NCI-H510A treated with DMSO at 0.1 percent for 48 hours (cell line): ENCODE measurements around the gene IMMT.

Experiments
- DNase-seq: peaks from one replicate; lab custom pipeline; 2025; lab: John Stamatoyannopoulos, UW

IMMT gene

DNA sequence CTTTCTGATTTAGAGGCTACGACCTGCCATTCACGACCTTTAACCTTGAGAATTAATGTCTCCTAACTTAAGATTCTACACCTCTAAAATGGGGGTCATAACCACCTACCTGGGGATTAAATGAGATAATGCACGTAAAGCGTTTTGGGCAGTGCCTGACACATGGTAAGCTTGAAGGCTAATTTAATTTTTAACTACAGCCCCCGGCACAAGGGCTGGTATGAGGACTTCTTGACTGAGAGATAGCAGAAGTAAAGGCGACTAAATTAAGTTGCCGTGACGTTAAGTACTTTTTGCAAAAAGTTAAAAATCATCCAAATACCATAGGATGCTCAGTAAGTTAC is 4.5 kb upstream of the IMMT start:
- DNase-seq: no peak

- DNase-seq: no peak
These were observed 636 bp upstream of the IMMT start for GRCh38 chr2:86195808-86196387.

GRCh38 chr2:86194751-86195054 is 559 bp downstream of the IMMT start:
- peak; percentile 95 for DNase-seq

- no peak for DNase-seq
These were observed 1.2 kb downstream of the IMMT start for GRCh38 chr2:86193901-86194567.

DNA sequence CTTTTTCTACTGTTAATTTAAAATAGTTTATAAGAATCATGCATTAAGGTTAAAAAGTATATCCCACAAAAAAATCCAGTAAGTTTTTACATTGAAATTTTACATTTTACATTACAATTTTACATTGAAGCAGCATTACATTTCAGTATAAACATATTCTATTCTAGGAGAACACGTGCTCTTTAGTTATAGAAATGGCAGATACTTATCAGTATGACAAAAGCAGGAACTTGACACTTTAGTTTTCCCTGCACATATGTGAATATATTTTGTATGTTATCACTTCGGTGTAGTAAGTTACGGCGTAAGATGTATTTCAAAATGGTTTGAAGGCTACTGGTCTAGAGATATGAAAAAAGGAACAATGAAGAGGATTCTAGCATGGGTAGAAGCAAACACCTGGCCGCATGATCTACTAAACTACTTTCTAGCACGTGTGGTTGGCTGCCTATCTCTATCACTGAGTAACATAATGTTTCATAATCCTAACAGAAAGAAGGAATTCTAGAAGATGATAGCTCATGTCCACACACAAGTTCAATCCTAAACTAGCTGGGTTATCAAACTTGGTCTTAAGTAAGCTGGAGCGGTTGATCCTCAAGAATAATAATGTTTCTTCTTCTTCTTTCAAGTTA is 5.4 kb downstream of the IMMT start:
- no peak for DNase-seq

- DNase-seq: no peak
These were observed 8.8 kb downstream of the IMMT start for GRCh38 chr2:86186431-86186830.

DNA sequence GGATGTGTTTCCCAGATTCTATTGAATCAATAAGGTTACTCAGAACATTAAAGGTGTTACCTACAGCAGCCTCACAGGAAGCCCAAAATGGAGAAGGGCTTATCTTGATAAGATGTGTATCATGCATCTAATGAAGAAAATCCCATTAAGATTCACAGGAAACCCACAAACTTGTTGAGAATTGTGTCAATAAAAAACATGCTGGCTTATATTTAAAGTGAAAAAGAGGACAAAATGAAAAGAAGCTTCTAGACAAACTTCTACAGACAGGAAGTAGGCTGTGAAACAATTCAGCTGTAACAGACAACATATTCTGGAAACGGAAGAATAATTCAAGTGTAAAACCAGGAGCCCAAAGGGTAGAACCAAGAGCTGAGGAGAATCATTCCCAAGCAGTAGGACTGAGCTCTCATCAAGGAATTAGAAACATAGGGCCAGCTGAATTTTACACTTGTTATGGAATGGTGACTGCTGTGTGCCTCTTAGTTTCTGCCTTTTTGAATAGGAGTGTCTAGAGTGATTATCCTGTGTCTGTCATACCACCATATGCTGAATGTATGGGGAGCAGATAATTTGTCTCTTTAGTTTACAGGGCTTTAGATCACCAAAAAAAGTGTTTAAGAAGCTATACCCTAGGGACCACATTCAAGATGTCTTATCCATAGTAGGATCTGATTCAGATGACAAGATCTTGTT is 9.6 kb downstream of the IMMT start:
- no peak for DNase-seq

- no peak for DNase-seq
These were observed 18.7 kb downstream of the IMMT start for GRCh38 chr2:86176597-86176996.

- DNase-seq: no peak
These were observed 19.4 kb downstream of the IMMT start for GRCh38 chr2:86175828-86176227.

GRCh38 chr2:86174445-86174844 is 20.8 kb downstream of the IMMT start:
- no peak for DNase-seq

GRCh38 chr2:86172610-86173009 is 22.7 kb downstream of the IMMT start:
- no peak for DNase-seq

GRCh38 chr2:86171295-86171694 is 24.0 kb downstream of the IMMT start:
- no peak for DNase-seq

- DNase-seq: no peak
These were observed 24.8 kb downstream of the IMMT start for GRCh38 chr2:86170449-86170848.

GRCh38 chr2:86160156-86160952 is 34.9 kb downstream of the IMMT start:
- DNase-seq: no peak

DNA sequence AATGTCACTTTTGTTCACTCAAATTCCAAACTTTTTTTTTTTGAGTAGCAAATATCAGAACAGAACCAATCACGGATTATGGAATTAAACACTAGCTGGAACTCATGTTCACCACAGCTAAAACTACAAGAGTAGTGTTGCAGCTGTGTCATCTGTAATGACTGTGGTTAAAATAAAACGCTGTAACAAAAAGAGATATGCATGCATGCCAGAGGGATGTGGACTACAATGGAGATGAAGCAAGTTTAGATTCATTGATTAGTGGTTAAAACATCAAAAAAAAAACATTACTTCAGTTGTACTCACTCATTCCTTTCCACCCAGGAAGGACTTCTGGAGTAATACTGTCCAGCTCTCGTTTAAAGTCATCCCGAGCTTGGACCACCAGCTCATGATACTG is 37.0 kb downstream of the IMMT start:
- no peak for DNase-seq

DNA sequence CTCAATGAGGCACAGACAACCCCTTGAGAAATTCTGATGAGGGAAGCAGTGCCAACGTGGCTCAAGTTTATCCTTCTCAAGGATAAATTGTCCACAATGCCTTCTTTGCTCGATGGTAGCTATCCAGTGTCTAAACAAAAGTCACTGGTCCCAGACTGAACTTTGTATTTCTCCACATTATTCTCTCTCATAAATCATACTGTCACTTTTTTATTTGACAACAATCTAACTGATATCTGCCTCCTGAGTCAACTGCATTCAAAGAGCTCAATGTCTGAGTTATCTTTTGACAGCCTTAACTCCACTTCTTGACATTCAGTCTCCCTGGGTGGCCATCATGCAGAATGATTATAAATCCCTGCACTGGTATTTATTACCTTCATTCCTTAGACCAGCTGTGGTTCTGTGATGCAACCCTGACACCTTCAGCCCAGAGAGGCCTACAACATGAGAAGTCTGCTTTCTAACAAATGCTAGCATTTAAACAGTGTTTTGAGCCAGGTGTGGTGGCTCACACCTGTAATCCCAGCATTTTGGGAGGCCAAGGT is 38.2 kb downstream of the IMMT start:
- DNase-seq: no peak

- DNase-seq: no peak
These were observed 44.8 kb downstream of the IMMT start for GRCh38 chr2:86150502-86150901.

DNA sequence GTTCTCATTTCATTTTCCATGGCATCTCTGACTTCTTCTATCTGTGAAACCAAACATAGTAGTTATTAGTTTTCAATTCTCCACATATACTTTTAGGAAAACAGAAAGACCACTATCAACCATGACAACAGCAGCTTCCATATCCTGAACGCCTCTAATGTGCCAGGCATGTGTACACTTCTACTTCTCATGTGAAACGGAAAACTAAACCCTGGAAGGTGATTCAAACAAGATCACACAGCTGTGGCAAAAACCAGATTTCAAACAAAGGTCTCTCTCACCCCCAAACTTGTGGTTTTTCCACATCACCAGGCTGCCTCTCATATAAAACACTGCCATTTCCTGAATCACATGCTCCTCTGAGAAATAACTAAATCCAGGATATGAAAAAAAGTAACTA is 47.5 kb downstream of the IMMT start:
- no peak for DNase-seq

GRCh38 chr2:86143926-86144685 is 51.2 kb downstream of the IMMT start:
- no peak for DNase-seq

GRCh38 chr2:86143307-86143706 is 52.0 kb downstream of the IMMT start:
- no peak for DNase-seq

DNA sequence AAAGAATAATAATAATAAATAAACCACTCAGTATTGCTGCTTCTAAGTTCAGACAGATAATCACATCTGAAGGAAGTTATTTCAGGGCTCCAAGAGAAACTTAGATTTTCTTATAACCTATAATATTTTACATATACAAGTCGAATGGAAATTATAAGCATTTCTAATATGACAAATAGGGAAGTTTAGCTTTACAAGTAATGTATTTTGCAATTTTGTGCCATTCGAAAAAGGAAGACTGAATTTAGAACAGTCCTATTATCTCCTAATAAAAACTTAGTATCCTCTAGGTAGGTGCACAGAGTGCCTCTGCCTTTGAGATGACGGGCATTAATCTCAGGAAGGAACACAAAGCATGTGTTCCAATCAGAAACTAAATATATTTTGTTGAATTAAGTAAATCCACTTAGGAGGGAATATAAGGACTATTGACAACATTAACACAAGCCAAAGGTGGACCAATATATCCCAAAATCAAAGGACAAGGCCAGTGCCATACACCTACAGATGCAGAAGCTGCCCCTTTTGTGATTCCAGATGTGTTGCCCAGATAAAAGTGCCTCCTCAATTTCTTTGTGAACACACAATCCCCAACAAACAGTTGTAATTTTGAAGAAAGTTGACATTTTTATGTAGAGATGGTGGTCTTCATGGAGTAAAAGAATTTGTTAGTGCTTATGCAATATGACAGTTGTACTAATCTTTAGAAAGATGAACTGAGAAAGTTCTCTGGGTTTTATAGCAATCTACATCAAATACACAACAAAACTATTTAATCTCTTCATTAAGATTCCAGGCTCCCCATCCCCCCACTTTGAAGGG is 52.6 kb downstream of the IMMT start:
- DNase-seq: no peak
